T1000 (cell line): Measurements from ENCODE around the gene COX6B2.
"Not testable (repeated sequence)": the region's sequence is repeated elsewhere in the genome, so short reads cannot be mapped to it uniquely, and the experiment has no call there.

Source experiments
- DNase-seq: peaks from one replicate; lab custom pipeline; 2025; ENCODE audit warnings: mixed read lengths; lab: John Stamatoyannopoulos, UW

Gene COX6B2

DNA sequence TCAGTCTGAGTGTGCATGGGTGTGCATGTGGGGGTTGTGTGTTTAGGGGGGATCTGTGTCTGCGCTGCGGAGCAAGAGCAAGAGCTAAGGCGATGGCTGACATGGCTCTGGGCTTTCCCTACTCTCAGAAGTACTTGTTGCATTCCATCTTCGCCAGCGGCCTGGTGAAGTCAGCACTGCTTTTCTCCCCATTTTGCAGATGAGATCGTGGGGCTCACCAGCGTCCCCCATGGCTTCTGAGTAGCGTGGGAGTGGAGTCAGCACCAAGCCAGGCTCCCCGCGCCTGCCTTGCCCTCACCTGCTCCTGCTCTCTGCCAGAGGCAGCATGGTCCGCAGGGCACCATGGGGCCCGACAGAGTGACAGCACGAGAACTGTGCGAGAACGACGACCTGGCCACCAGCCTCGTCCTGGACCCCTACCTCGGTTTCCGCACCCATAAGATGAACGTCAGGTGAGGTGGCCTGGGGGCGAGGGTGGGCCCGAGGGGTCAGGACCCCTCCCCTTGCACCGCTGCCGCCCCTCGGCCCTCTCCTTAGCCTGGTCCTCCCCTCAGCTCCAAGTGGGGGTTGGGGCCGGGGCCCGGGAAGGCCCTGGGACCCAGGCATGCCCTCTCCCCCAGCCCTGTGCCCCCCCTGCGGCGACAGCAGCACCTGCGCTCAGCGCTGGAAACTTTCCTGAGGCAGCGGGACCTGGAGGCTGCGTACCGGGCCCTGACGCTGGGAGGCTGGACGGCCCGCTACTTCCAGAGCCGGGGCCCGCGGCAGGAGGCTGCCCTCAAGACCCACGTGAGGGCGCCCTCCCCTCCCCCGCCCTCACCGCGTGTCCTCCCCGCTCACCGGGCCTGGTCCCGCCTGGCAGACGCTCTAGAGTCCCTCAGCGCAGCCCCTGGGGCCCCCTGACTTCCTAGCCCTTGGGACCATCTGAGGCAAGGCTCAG, 12.7 kb downstream of the COX6B2 start:
- no peak for DNase-seq

GRCh38 chr19:55341171-55341588, 13.3 kb downstream of the COX6B2 start:
- no peak for DNase-seq

- DNase-seq, result no peak
Observed at GRCh38 chr19:55340784-55341147, 13.8 kb downstream of the COX6B2 start.

DNA sequence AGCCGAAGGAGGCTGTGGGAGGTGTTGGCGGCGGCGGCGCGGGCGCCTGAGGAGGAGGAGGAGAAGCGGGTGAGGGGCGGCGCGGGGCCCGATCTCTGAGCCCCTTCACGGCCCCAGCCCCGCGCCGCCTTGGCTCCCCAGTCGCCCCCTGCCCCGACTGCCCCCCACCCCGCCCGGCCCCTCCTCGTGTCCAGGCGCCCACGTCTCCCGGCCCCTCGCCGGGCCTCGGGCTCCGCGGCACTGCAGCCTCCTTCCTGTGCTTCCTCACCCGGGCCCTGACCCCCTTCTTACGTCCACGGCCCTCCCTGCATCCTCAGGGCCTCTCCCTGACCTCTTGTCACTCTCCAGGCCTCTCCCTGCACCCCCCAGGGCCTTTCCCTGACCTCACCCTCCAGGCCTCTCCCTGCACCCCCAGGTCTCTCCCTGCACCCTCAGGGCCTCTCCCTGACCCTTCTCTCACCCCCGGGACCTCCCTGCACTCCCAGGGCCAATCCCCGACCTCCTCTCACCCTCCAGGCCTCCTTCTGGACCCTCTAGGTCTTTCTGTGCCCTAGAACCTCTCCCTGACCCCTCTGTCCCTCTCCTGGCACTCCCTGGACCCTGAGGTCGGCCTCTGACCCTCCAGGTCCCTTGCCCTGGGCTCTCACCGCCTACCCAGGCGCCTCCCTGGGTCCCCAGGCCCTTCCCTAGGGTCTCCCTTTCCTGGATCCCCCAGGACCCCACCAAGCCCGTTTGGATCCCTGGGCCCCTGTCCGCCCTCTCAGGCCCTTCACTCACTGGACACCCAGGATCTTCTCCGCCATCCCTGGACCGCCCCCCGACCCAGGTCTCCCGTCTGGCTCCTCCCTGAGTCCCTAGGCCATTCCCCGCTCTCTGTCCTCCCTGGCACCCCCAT, 14.4 kb downstream of the COX6B2 start:
- DNase-seq, result no peak

DNA sequence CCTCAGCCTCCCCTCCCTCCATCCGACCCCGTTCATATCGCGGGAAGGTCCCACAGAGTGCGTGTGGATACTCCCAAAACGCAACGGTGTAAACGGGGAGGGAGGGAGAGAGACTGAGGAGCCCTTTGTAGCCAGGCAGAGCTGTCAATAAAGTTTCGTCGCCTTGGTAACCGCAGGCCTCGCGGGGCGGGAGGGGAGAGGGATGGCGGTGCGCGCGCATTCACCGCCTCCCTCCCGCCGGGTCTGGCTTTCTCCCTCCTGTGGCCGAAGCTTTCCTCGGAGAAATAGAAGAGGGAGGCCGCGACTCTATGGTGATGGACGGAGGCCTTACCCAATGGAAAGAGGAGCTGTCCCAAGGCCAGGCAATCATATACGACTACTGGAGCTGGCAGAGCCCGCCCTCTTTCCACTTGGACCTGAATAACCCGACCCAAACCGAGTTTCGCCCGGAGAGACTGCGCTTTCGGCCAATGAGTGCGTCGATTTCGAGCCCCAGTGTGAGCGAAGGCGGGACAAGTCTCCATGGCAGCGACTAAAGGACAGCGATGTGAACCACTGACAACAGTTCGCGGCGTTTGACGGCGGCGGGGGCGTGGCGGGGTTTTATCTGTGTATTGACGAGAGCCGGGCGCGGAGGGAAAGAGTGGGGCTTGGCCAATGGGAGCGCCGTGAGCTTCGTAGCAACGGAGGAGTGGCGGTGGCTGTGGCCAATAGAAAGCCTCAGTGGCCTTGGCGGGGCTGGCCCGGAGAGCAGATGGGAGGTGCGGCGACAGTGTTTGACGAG, 15.2 kb downstream of the COX6B2 start, which contains the start of gene KMT5C:
KMT5C (plus strand) TSS at position 772 of the 784 bp plus-strand sequence. CDS start 2,061 bp downstream, outside the sequence.
- peak; percentile 99 for DNase-seq

DNA sequence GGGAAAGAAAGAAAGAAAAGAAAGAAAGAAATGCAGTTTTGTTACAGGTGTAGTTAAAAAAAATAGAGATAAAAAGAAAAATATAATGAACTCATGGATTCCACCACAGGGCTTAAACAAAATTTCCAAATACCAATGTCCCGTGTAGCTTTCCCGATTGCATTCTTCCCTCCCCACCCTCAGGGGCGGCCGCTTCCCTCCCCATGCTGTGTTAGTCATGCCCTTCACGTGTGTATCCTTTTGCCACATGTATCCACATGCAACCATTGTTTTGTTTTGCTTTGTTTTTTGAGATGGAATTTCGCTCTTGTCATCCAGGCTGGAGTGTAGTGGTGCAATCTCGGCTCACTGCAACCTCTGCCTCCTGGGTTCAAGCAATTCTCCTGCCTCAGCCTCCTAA, 18.4 kb downstream of the COX6B2 start:
- DNase-seq, result no peak

- DNase-seq, result no peak
Observed at GRCh38 chr19:55333870-55334269, 20.6 kb downstream of the COX6B2 start.

DNA sequence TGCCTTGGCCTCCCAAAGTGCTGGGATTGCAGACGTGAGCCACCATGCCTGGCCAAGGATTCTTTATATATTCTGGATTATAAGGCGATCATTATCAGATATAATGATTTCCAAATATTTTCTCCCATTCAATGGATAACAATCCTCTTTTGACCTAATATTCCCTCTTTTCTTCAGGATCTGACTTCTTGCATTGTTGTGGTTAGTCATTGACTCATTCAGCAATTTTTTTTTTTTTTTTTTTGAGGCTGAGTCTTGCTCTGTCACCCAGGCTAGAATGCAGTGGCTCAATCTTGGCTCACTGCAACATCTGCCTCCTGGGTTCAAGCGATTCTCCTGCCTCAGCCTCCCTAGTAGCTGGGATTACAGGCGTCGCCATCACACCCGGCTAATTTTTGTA, 24.7 kb downstream of the COX6B2 start:
- DNase-seq, result not testable (repeated sequence)

DNA sequence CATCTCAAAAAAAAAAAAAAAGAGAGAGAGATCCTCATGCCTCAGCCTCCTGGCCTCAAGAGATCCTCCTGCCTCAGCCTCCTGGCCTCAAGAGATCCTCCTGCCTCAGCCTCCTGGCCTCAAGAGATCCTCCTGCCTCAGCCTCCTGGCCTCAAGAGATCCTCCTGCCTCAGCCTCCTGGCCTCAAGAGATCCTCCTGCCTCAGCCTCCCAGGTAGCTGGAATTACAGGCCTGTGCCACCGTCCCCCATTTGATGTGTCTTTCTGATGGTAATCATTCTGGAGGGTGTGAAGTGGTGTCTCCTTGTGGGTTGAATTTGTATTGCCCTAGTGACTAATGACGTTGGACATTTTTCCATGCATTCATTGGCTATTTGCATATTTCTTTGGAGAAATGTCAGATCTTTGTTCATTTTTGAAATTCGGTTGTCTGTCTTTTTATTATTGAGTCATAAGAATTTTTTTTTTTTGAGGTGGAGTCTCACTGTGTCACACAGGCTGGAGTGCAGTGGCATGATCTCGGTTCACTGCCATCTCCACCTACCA, 25.7 kb downstream of the COX6B2 start:
- not testable (repeated sequence) for DNase-seq

- no peak for DNase-seq
Observed at GRCh38 chr19:55325172-55325571, 29.3 kb downstream of the COX6B2 start, which contains the start of gene TMEM150B. Gene TMEM150B (minus strand): TSS chr19:55325341. CDS start chr19:55321036, 4,305 bp downstream.

GRCh38 chr19:55324662-55325061, 29.9 kb downstream of the COX6B2 start:
- DNase-seq, result no peak

DNA sequence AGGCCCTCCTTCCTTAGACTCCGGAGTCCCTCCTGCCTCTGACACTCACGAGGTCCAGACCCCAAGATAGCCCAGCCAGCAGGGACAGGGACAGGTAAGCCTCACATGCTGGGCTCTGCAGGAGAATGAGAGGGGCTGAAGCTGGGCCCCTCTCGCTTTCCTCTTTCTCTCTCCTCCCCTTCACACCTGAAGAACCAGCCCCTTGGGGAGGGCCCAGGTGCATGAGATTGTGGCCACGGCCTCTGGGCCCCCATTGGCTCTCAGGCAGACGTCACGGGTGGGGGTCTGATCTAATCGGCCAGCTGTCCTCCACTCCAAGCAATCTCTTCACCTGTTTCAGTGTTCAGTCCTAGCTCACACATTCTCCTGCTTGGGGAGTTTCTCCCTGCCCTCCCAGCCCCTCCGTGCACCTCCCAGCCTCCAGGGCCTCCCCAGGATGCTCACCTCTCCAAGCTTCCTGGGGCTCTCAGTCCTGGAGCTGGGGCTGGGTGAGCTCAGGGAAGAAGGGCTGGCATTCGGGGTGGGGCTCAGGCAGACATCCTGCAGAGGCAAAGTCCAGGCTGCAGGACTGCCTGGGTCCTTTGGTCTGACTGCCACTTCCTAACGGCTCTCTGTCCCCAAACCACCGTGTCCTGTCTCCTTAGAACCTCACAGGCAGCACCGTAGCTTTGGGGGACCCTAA, 32.2 kb downstream of the COX6B2 start:
- no peak for DNase-seq

DNA sequence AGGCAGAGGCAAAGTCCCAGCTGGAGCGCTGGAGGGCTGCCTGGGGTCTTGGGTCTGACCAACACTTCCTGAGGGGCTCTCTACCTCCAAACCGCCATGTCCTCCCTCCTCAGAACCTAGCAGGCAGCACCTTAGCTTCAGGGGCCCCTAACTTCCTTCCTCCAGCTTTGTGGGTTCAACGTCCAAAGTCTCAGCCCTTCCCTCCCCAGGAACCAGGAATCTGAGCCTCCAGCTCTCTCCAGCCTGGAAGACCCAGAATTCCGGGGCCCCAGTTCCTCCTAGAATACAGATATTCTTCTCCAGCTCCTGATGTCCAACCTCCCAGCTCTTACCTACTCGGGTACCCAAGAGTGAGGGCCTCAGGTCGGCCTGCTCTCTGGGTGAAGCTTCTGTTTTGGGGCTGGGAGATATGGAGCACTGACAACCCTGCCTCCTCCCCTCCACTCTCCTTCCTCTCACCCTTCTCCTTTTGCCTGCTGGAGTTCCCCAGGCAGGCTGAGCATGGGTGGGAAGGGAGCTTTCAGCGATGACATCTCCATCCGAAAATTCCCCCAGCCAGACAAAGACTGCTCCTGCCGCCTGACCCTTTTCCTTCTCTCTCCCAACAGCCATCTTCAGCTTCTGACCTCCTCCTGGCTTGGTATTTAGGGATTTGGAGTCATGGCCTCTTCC, 32.9 kb downstream of the COX6B2 start:
- no peak for DNase-seq

DNA sequence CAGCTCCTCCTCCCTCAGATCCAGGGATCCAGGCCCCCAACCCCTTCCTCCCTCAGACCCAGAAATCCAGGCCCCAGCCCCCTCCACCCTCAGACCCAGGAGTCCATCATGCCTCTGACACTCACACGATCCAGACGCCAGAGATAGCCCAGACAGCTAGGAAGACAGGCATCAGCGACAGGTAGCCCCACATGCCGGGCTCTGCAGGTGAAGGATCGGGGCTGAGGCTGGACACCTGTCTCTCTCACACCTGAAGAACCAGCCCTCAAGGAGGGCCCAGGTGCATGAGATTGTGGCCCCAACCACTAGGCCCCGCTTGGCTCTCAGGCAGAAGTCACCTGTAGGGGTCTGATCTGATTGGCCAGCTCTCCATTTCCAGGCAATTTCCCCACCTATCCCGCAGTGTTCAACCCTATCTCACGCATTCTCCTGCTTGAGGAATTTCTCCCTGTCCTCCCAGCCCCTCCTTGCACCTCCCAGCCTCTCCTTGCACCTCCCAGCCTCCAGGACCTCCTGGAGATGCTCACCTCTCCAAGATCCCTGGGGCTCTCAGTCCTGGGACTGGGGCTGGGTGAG, 33.6 kb downstream of the COX6B2 start:
- no peak for DNase-seq

DNA sequence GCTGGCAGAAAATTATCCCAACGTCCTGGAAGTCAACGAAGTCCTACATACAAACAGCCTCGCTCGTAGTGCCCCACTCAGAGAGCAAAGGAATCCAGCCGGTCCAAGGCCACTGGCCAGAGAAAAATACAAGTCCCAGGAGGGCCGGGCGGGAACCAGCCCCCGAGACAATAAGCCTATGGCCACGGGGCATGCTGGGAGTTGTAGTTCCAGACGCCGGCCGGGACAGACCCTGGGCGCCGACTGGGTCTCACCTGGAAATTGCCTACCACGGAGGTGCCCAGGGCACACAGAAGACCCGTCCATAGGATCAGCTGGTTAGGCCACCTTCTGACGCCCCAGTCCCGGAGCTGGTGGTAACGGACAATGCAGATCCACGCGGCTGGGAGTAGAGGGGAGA, 34.7 kb downstream of the COX6B2 start:
- no peak for DNase-seq

DNA sequence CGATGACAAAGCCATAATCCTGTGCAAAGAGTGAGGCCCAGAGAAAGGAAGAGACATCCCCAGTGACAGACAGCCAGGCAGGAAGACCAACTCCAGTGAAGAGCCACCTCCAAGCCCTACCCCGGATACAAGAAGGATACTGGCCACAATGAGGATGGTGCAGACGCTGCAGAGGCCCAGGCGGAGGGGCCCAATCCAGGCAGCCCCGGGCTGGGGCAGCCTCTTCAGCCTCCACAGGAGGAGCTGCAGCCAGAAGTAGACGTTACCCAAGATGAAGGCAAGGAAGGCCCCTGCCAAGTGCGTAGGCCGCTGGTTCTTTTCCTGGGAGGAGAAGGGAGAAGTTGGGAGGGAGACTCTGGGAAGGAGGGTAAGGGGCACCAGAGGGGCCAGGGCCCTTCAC, 37.9 kb downstream of the COX6B2 start:
- no peak for DNase-seq

GRCh38 chr19:55315956-55316525, 38.5 kb downstream of the COX6B2 start:
- DNase-seq, result no peak

- DNase-seq, result no peak
Observed at GRCh38 chr19:55314396-55314795, 40.1 kb downstream of the COX6B2 start.
